Adrenal gland (tissue), 12 donors: ENCODE results near the gene TMEM184A. TPM values are rescaled to one million over a fixed set of nuclear protein-coding genes. Genes with fewer than 3 reads are reported as not detected.
"Not testable (repeated sequence)": the region's sequence is repeated elsewhere in the genome, so short reads cannot be mapped to it uniquely, and the experiment has no call there.

Experiments
- DNase-seq, 7 donors: peaks; one replicate each; pipeline ENCODE4 v3.0.0-alpha.2; 2019 to 2020
- H3K27ac ChIP-seq, 5 donors: fragments of 200-600 bp; sonication (generic) in 4 of 5; 1 replicate in 3 of 5; 2 replicates in 2 of 5; pipeline versions ENCODE4 v1.5.1 to v1.8.0; 2016 to 2020; ENCODE audit warnings: mild to moderate bottlenecking in 1 of 5
- H3K27me3 ChIP-seq: fragments of 200-600 bp; 2 replicates; pipeline ENCODE4 v1.8.0; 2021
- H3K36me3 ChIP-seq, 2 donors: fragments of 200-600 bp; replicated peaks in 1 of 2; 1 replicate in 1 of 2; 2 replicates in 1 of 2; pipeline versions ENCODE4 v1.5.1 to v1.8.0; 2018 to 2022
- H3K4me1 ChIP-seq, 2 donors: fragments of 200-600 bp; replicated peaks in 1 of 2; 1 replicate in 1 of 2; 2 replicates in 1 of 2; pipeline versions ENCODE4 v1.5.1 to v1.8.0; 2018 to 2021
- H3K4me3 ChIP-seq, 4 donors: fragments of 200-600 bp; sonication (generic) in 3 of 4; one replicate each; pipeline ENCODE4 v1.5.1; 2016 to 2018
- H3K9me3 ChIP-seq, 3 donors: fragments of 200-600 bp; sonication (generic) in 1 of 3; replicated peaks in 1 of 3; 1 replicate in 2 of 3; 2 replicates in 1 of 3; pipeline versions ENCODE4 v1.5.1 to v1.8.0; 2016 to 2021
- POLR2A ChIP-seq, 2 donors: fragments of 450-650 bp; IDR thresholded peaks; one replicate each; pipeline ENCODE4 v1.6.1; 2017; ENCODE audit warnings: antibody characterized with exemption in 2 of 2, mild to moderate bottlenecking in 2 of 2, moderate library complexity in 1 of 2
- WGBS, 4 donors: extraction: QIAGEN DNeasy Blood & Tissue Kit in 2 of 4; methylation state at CpG; one replicate each; pipeline versions ENCODE4 v1.1.5 to v1.1.7; 2013 to 2017; 5-methylcytosine and 5-hydroxymethylcytosine counted together
- intact Hi-C, 2 donors: fragments of 100-400 bp; cut with DNase I; formaldehyde crosslinking; loops; one replicate each; pipeline versions ENCODE4 v1.14.1 to v1.15.0; 2022 to 2023
- polyA plus RNA-seq, 3 donors: library from polyadenylated mRNA; stranded (reverse); fragments of 200-250 nt in 2 of 3; fragments of 350-450 nt in 1 of 3; fragmentation: Illumina TruSeq in 1 of 3; extraction: RNeasy Lipid Tissue Mini Kit (QIAGEN cat#74804) in 1 of 3; gene quantifications; one replicate each; pipeline ENCODE4 v1.2.3, GENCODE V29; 2013 to 2014
- total RNA-seq, 9 donors: library from RNA; depleted of rRNA in 4 of 9; stranded (reverse); fragments of >200 nt in 4 of 9; fragments of 120-200 nt in 1 of 9; fragmentation: NEBNext Ultra II Directional in 1 of 9; extraction: Animal tissue kit (Norgen Biotek cat#: 25700) in 1 of 9; gene quantifications; one replicate each; pipeline versions ENCODE4 v1.1.0 to v1.2.4, GENCODE V29; 2013 to 2023
- TF ChIP-seq, protein P1 (sequence below), 6 experiments: fragments of 450-650 bp in 4 of 6; fragments of 200-600 bp in 2 of 6; sonication (generic) in 1 of 6; IDR thresholded peaks; 1 replicate in 5 of 6; 2 replicates in 1 of 6; pipeline versions ENCODE4 v1.5.1 to v1.8.0; 2016 to 2021; ENCODE audit warnings: antibody characterized with exemption in 6 of 6, mild to moderate bottlenecking in 2 of 6, moderate library complexity in 1 of 6
- donor health status: healthy with polysubstance abuse.
- donor health status: Bipolar disorder and iron deficiency.
- donor health status: DM: yes; HTN: yes; CAD: no.
- donor health status: DM: no; HTN: no; CAD: no.
- donor health status: DM: no; HTN: no; CAD: no.
- donor health status: DM: yes; HTN: yes; CAD: no.

Gene TMEM184A
- total and polyA plus RNA-seq, 12 donors = 0.06 to 2.1 (median 0.79) TPM; not detected in 2

- 65 to 84% (median 74%) methylated on average over 9 to 18 of the region's 18 CpGs for WGBS, 4 donors
- intact Hi-C loops = no loop called here
Observed at GRCh38 chr7:1516586-1517251, 39.3 kb downstream of the TMEM184A start.

GRCh38 chr7:1515509-1515967 lies 40.5 kb downstream of the TMEM184A start:
- H3K36me3 ChIP-seq, H3K27me3 ChIP-seq, H3K27ac ChIP-seq, intact Hi-C loops, H3K4me1 ChIP-seq, H3K9me3 ChIP-seq, H3K4me3 ChIP-seq, DNase-seq: not testable (repeated sequence)
- 61 to 72% (median 64%) methylated on average over 16 to 17 of the region's 17 CpGs for WGBS, 4 donors

More at GRCh38 chr7:1516586-1517251, 39.3 kb downstream of the TMEM184A start:
- no peak for DNase-seq
- Histone ChIP-seq H3K36me3 (no peaks in the 10 kb centered on the region), H3K27ac (no peak overlapping the region), H3K4me1 (no peaks in the 10 kb centered on the region), H3K4me3 (no peak overlapping the region), H3K9me3 (no peaks in the 10 kb centered on the region), H3K27me3 (no peaks in the 10 kb centered on the region)
- TF ChIP-seq, protein P1, sequence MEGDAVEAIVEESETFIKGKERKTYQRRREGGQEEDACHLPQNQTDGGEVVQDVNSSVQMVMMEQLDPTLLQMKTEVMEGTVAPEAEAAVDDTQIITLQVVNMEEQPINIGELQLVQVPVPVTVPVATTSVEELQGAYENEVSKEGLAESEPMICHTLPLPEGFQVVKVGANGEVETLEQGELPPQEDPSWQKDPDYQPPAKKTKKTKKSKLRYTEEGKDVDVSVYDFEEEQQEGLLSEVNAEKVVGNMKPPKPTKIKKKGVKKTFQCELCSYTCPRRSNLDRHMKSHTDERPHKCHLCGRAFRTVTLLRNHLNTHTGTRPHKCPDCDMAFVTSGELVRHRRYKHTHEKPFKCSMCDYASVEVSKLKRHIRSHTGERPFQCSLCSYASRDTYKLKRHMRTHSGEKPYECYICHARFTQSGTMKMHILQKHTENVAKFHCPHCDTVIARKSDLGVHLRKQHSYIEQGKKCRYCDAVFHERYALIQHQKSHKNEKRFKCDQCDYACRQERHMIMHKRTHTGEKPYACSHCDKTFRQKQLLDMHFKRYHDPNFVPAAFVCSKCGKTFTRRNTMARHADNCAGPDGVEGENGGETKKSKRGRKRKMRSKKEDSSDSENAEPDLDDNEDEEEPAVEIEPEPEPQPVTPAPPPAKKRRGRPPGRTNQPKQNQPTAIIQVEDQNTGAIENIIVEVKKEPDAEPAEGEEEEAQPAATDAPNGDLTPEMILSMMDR (IDR thresholded peaks at IDR 0.05) = no peak
- TF ChIP-seq POLR2A (IDR thresholded peaks at IDR 0.05) = no peak

DNA sequence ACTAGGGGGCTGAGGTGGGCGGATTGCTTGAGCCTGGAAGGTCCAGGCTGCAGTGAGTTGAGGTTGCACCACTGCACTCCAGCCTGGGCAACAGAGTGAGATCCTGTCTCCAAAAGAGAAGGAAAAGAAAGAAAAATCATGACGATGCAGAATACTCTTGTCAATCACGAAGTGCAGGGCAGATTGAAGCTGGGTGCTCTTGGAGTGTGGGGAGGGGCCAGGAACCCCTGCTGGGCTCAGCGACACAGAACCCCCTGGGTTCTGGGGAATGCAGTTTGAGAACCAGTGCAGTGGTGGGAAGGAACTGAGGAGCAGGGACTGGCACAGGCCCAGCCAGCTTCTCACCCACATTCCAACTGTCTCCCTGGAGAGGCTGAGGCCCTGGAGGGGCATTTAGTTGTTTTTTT lies 41.0 kb downstream of the TMEM184A start:
- Histone ChIP-seq H3K9me3 (no peaks in the 10 kb centered on the region), H3K27ac (no peak overlapping the region), H3K36me3 (no peaks in the 10 kb centered on the region), H3K4me3 (no peak overlapping the region), H3K27me3 (no peaks in the 10 kb centered on the region), H3K4me1 (no peaks in the 10 kb centered on the region)
- TF ChIP-seq POLR2A (IDR thresholded peaks at IDR 0.05) = no peak
- intact Hi-C loops = no loop called here
- no peak for DNase-seq
- WGBS, 4 donors = 70 to 83% (median 80%) methylated on average over 4 of the region's 4 CpGs

- H3K36me3 ChIP-seq = no peaks in the 10 kb centered on the region
- intact Hi-C loops = no loop called here
- no peaks in the 10 kb centered on the region for H3K4me1 ChIP-seq
- DNase-seq = no peak
- no peak for TF ChIP-seq POLR2A (IDR thresholded peaks at IDR 0.05)
- TF ChIP-seq, protein P1 (IDR thresholded peaks at IDR 0.05) = no peak
- H3K27me3 ChIP-seq = no peaks in the 10 kb centered on the region
- H3K4me3 ChIP-seq = no peak overlapping the region
- H3K27ac ChIP-seq = no peak overlapping the region
- no peaks in the 10 kb centered on the region for H3K9me3 ChIP-seq
- 79 to 84% (median 81%) methylated on average over 11 to 12 of the region's 12 CpGs for WGBS, 4 donors
Observed at GRCh38 chr7:1514407-1514806, 41.6 kb downstream of the TMEM184A start.

DNA sequence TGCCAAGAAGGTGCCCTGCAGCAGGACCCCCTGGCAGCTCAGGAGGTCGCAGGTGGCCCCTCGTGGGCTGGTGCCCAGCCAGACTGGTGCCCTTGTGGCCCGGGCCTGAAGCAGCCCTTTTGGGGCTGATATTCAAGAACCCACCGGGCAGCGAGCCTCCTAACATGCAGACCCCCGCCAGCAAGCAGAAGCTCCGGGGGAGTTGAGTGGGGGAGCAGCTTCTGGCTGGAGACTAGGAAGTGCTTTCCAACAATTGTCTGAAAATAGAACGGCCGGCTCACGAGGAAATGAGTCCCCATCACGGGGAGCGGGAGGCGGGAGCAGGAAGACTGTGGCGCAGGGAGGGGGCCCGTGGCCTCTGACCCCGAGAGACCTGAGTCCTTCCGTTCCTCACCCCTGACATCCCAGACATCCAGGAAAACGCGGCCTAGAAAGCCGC lies 42.3 kb downstream of the TMEM184A start:
- DNase-seq = peak in 4 of 7 donors; percentile 37 to 65 (median 52)
- Histone ChIP-seq H3K9me3 (no peaks in the 10 kb centered on the region), H3K4me1 (no peaks in the 10 kb centered on the region), H3K36me3 (no peaks in the 10 kb centered on the region), H3K27ac (peak overlapping the region in 4 of 5 donors; percentile 64 to 91 (median 78)), H3K4me3 (peak overlapping the region in 1 of 4 donors; percentile 7), H3K27me3 (no peaks in the 10 kb centered on the region)
- TF ChIP-seq, protein P1 (IDR thresholded peaks at IDR 0.05) = no peak
- no peak for TF ChIP-seq POLR2A (IDR thresholded peaks at IDR 0.05)
- WGBS, 4 donors = 30 to 49% (median 44%) methylated on average over 7 to 20 of the region's 20 CpGs
- intact Hi-C loops = no loop called here
